ENCODE measurements around the gene STRBP.
"Not testable (repeated sequence)": the region's sequence is repeated elsewhere in the genome, so short reads cannot be mapped to it uniquely, and the experiment has no call there.

The STRBP gene

GRCh38 chr9:123282362-123283047 lies 14.1 kb upstream of the STRBP start:
- H3K4me1 ChIP-seq (ENCODE audit: control insufficient read depth, insufficient read depth, low read length) = no peaks in the 10 kb centered on the region
- H3K4me3 ChIP-seq (ENCODE audit: low read length) = no peak overlapping the region
- H3K9ac ChIP-seq (ENCODE audit: low read length) = no peak overlapping the region
- H3K27me3 ChIP-seq (replicated peaks; ENCODE audit: control insufficient read depth, insufficient read depth, low read length) = peaks cover 48% of the 10 kb centered on the region
- DNase-seq (ENCODE audit: low read depth) = no peak
- peaks cover 10% of the 10 kb centered on the region for H3K9me3 ChIP-seq (ENCODE audit: control insufficient read depth, low read length)
- no peaks in the 10 kb centered on the region for H3K36me3 ChIP-seq (ENCODE audit: control insufficient read depth, insufficient read depth, low read length, severe bottlenecking)

- no peak overlapping the region for H3K9ac ChIP-seq (ENCODE audit: low read length)
- DNase-seq (ENCODE audit: low read depth) = no peak
- H3K4me1 ChIP-seq (ENCODE audit: control insufficient read depth, insufficient read depth, low read length) = no peaks in the 10 kb centered on the region
- H3K36me3 ChIP-seq (ENCODE audit: control insufficient read depth, insufficient read depth, low read length, severe bottlenecking) = no peaks in the 10 kb centered on the region
- H3K27me3 ChIP-seq (replicated peaks; ENCODE audit: control insufficient read depth, insufficient read depth, low read length) = peaks cover 48% of the 10 kb centered on the region
- no peak overlapping the region for H3K4me3 ChIP-seq (ENCODE audit: low read length)
- H3K9me3 ChIP-seq (ENCODE audit: control insufficient read depth, low read length) = peaks cover 10% of the 10 kb centered on the region
Observed at GRCh38 chr9:123281659-123282350, 13.4 kb upstream of the STRBP start.

GRCh38 chr9:123278879-123279493 lies 10.6 kb upstream of the STRBP start:
- H3K27me3 ChIP-seq (replicated peaks; ENCODE audit: control insufficient read depth, insufficient read depth, low read length) = peaks cover 43% of the 10 kb centered on the region
- not testable (repeated sequence) for DNase-seq (ENCODE audit: low read depth); H3K9ac ChIP-seq (ENCODE audit: low read length); H3K9me3 ChIP-seq (ENCODE audit: control insufficient read depth, low read length); H3K4me1 ChIP-seq (ENCODE audit: control insufficient read depth, insufficient read depth, low read length); H3K4me3 ChIP-seq (ENCODE audit: low read length); H3K36me3 ChIP-seq (ENCODE audit: control insufficient read depth, insufficient read depth, low read length, severe bottlenecking)

GRCh38 chr9:123278361-123278760 lies 10.0 kb upstream of the STRBP start:
- Histone ChIP-seq H3K27me3 (replicated peaks; ENCODE audit: control insufficient read depth, insufficient read depth, low read length) (peaks cover 41% of the 10 kb centered on the region), H3K4me3 (ENCODE audit: low read length) (no peak overlapping the region), H3K9me3 (ENCODE audit: control insufficient read depth, low read length) (peaks cover 10% of the 10 kb centered on the region), H3K36me3 (ENCODE audit: control insufficient read depth, insufficient read depth, low read length, severe bottlenecking) (no peaks in the 10 kb centered on the region), H3K4me1 (ENCODE audit: control insufficient read depth, insufficient read depth, low read length) (no peaks in the 10 kb centered on the region), H3K9ac (ENCODE audit: low read length) (no peak overlapping the region)
- no peak for DNase-seq (ENCODE audit: low read depth)

- no peak for DNase-seq (ENCODE audit: low read depth)
- Histone ChIP-seq H3K9ac (ENCODE audit: low read length) (no peak overlapping the region), H3K27me3 (replicated peaks; ENCODE audit: control insufficient read depth, insufficient read depth, low read length) (peaks cover 23% of the 10 kb centered on the region), H3K4me3 (ENCODE audit: low read length) (no peak overlapping the region), H3K9me3 (ENCODE audit: control insufficient read depth, low read length) (peaks cover 10% of the 10 kb centered on the region), H3K4me1 (ENCODE audit: control insufficient read depth, insufficient read depth, low read length) (no peaks in the 10 kb centered on the region), H3K36me3 (ENCODE audit: control insufficient read depth, insufficient read depth, low read length, severe bottlenecking) (no peaks in the 10 kb centered on the region)
Observed at GRCh38 chr9:123276551-123276950, 8.2 kb upstream of the STRBP start.

DNA sequence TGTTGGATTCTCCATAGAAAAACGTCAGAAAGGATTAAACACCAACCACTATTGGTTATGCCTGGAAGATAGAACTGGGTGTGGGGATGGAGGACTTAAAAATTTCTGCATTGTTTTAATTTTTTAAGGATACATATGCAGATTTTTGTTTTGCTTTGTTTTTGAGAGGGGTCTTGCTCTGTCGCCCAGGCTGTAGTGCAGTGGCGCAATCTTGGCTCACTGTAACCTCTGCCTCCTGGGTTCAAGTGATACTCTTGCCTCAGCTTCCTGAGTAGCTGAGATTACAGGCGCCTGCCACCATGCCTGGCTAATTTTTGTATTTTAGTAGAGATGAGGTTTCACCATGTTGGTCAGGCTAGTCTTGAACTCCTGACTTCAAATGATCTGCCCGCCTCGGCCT lies 2.7 kb upstream of the STRBP start:
- H3K9ac ChIP-seq (ENCODE audit: low read length); H3K4me3 ChIP-seq (ENCODE audit: low read length); H3K9me3 ChIP-seq (ENCODE audit: control insufficient read depth, low read length); H3K4me1 ChIP-seq (ENCODE audit: control insufficient read depth, insufficient read depth, low read length); DNase-seq (ENCODE audit: low read depth); H3K36me3 ChIP-seq (ENCODE audit: control insufficient read depth, insufficient read depth, low read length, severe bottlenecking): not testable (repeated sequence)
- H3K27me3 ChIP-seq (replicated peaks; ENCODE audit: control insufficient read depth, insufficient read depth, low read length) = peaks cover 18% of the 10 kb centered on the region

- H3K9me3 ChIP-seq (ENCODE audit: control insufficient read depth, low read length) = no peaks in the 10 kb centered on the region
- DNase-seq (ENCODE audit: low read depth) = no peak
- H3K4me1 ChIP-seq (ENCODE audit: control insufficient read depth, insufficient read depth, low read length) = peaks cover 4% of the 10 kb centered on the region
- H3K27me3 ChIP-seq (replicated peaks; ENCODE audit: control insufficient read depth, insufficient read depth, low read length) = peaks cover 17% of the 10 kb centered on the region
- no peak overlapping the region for H3K9ac ChIP-seq (ENCODE audit: low read length)
- peak overlapping the region; percentile 90 for H3K4me3 ChIP-seq (ENCODE audit: low read length)
- no peaks in the 10 kb centered on the region for H3K36me3 ChIP-seq (ENCODE audit: control insufficient read depth, insufficient read depth, low read length, severe bottlenecking)
Observed at GRCh38 chr9:123269281-123269680, 895 bp upstream of the STRBP start.

- Histone ChIP-seq H3K4me1 (ENCODE audit: control insufficient read depth, insufficient read depth, low read length) (peaks cover 4% of the 10 kb centered on the region), H3K9ac (ENCODE audit: low read length) (peak overlapping the region; percentile 78), H3K4me3 (ENCODE audit: low read length) (peak overlapping the region; percentile 77), H3K9me3 (ENCODE audit: control insufficient read depth, low read length) (no peaks in the 10 kb centered on the region), H3K27me3 (replicated peaks; ENCODE audit: control insufficient read depth, insufficient read depth, low read length) (peaks cover 17% of the 10 kb centered on the region), H3K36me3 (ENCODE audit: control insufficient read depth, insufficient read depth, low read length, severe bottlenecking) (no peaks in the 10 kb centered on the region)
- DNase-seq (ENCODE audit: low read depth) = no peak
Observed at GRCh38 chr9:123268199-123268464, 254 bp downstream of the STRBP start.

DNA sequence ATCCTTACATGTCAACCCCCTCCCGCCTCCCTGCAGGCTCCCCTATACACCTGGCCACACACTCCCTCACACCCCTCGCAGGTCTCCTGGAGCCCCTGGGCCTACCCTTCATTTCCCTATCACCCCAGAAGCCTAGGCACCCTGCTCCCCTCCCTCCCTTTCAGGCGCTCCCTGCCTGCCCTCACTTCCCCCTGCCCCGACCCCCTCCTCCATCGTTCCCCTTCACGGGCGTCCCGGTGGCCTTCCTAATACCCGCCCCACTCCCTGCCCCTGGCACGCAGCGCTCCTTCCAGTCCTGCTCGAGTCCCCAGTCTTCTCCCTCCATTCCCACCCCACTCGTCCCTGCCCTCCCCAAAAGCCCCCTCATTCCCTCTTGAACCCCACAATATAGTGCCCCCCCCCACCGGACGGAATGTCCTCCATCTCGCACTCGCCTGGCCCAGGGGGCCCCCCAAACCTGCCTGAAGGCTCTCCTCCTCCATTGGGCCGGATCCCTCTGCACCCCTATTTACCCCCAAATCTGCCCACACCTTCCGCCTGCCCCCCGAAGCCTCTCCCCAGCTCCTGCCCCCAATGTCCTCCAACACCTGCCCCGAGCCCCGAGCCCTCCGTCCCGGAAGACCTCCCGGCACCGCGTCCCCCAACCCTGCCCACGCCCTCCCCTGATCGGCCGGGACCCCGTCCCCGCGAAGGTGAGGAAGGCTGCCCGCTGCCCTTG lies 746 bp downstream of the STRBP start:
- DNase-seq (ENCODE audit: low read depth) = no peak
- Histone ChIP-seq H3K9ac (ENCODE audit: low read length) (peak overlapping the region; percentile 78), H3K9me3 (ENCODE audit: control insufficient read depth, low read length) (no peaks in the 10 kb centered on the region), H3K27me3 (replicated peaks; ENCODE audit: control insufficient read depth, insufficient read depth, low read length) (peaks cover 17% of the 10 kb centered on the region), H3K4me3 (ENCODE audit: low read length) (peak overlapping the region; percentile 77), H3K4me1 (ENCODE audit: control insufficient read depth, insufficient read depth, low read length) (peaks cover 4% of the 10 kb centered on the region), H3K36me3 (ENCODE audit: control insufficient read depth, insufficient read depth, low read length, severe bottlenecking) (no peaks in the 10 kb centered on the region)

- Histone ChIP-seq H3K4me1 (ENCODE audit: control insufficient read depth, insufficient read depth, low read length) (peaks cover 4% of the 10 kb centered on the region), H3K4me3 (ENCODE audit: low read length) (no peak overlapping the region), H3K9ac (ENCODE audit: low read length) (no peak overlapping the region), H3K27me3 (replicated peaks; ENCODE audit: control insufficient read depth, insufficient read depth, low read length) (peaks cover 17% of the 10 kb centered on the region), H3K36me3 (ENCODE audit: control insufficient read depth, insufficient read depth, low read length, severe bottlenecking) (no peaks in the 10 kb centered on the region), H3K9me3 (ENCODE audit: control insufficient read depth, low read length) (no peaks in the 10 kb centered on the region)
- DNase-seq (ENCODE audit: low read depth) = no peak
Observed at GRCh38 chr9:123266655-123267399, 1.6 kb downstream of the STRBP start.

- no peak overlapping the region for H3K4me3 ChIP-seq (ENCODE audit: low read length)
- H3K9ac ChIP-seq (ENCODE audit: low read length) = no peak overlapping the region
- H3K36me3 ChIP-seq (ENCODE audit: control insufficient read depth, insufficient read depth, low read length, severe bottlenecking) = no peaks in the 10 kb centered on the region
- H3K9me3 ChIP-seq (ENCODE audit: control insufficient read depth, low read length) = no peaks in the 10 kb centered on the region
- no peak for DNase-seq (ENCODE audit: low read depth)
- H3K27me3 ChIP-seq (replicated peaks; ENCODE audit: control insufficient read depth, insufficient read depth, low read length) = peaks cover 17% of the 10 kb centered on the region
- H3K4me1 ChIP-seq (ENCODE audit: control insufficient read depth, insufficient read depth, low read length) = peaks cover 4% of the 10 kb centered on the region
Observed at GRCh38 chr9:123265833-123266232, 2.6 kb downstream of the STRBP start.

Measured in adipocyte (in vitro differentiated cells).